Measurements from ENCODE around the gene SLC4A4.

Gene SLC4A4

GRCh38 chr4:71440612-71441011 is 101.8 kb downstream of the SLC4A4 start:
- DNase-seq (ENCODE audit: low read depth) = no peak
- TF ChIP-seq MYC (IDR thresholded peaks at IDR 0.05; ENCODE audit: low read depth, low read length) (no peak), POLR2A (IDR thresholded peaks at IDR 0.05; ENCODE audit: extremely low read depth, insufficient read length) (no peak), MAX (IDR thresholded peaks at IDR 0.05; ENCODE audit: low read depth, low read length) (no peak), CTCF (IDR thresholded peaks at IDR 0.05; ENCODE audit: low read depth, low read length) (no peak)
- no peak overlapping the region for H3K4me3 ChIP-seq (ENCODE audit: low read depth, low read length)

- DNase-seq (ENCODE audit: low read depth) = no peak
- no peak for TF ChIP-seq CTCF (IDR thresholded peaks at IDR 0.05; ENCODE audit: low read depth, low read length)
- TF ChIP-seq MAX (IDR thresholded peaks at IDR 0.05; ENCODE audit: low read depth, low read length) = no peak
- no peak for TF ChIP-seq POLR2A (IDR thresholded peaks at IDR 0.05; ENCODE audit: extremely low read depth, insufficient read length)
- TF ChIP-seq MYC (IDR thresholded peaks at IDR 0.05; ENCODE audit: low read depth, low read length) = no peak
- H3K4me3 ChIP-seq (ENCODE audit: low read depth, low read length) = no peak overlapping the region
Measured at GRCh38 chr4:71441186-71442169, 102.7 kb downstream of the SLC4A4 start.

- no peak overlapping the region for H3K4me3 ChIP-seq (ENCODE audit: low read depth, low read length)
- DNase-seq (ENCODE audit: low read depth) = no peak
- TF ChIP-seq POLR2A (IDR thresholded peaks at IDR 0.05; ENCODE audit: extremely low read depth, insufficient read length) = no peak
- no peak for TF ChIP-seq MAX (IDR thresholded peaks at IDR 0.05; ENCODE audit: low read depth, low read length)
- no peak for TF ChIP-seq MYC (IDR thresholded peaks at IDR 0.05; ENCODE audit: low read depth, low read length)
- no peak for TF ChIP-seq CTCF (IDR thresholded peaks at IDR 0.05; ENCODE audit: low read depth, low read length)
Measured at GRCh38 chr4:71442336-71442735, 103.5 kb downstream of the SLC4A4 start.

GRCh38 chr4:71444395-71444794 is 105.6 kb downstream of the SLC4A4 start:
- H3K4me3 ChIP-seq (ENCODE audit: low read depth, low read length) = no peak overlapping the region
- no peak for TF ChIP-seq MAX (IDR thresholded peaks at IDR 0.05; ENCODE audit: low read depth, low read length)
- no peak for TF ChIP-seq MYC (IDR thresholded peaks at IDR 0.05; ENCODE audit: low read depth, low read length)
- no peak for TF ChIP-seq CTCF (IDR thresholded peaks at IDR 0.05; ENCODE audit: low read depth, low read length)
- no peak for TF ChIP-seq POLR2A (IDR thresholded peaks at IDR 0.05; ENCODE audit: extremely low read depth, insufficient read length)
- DNase-seq (ENCODE audit: low read depth) = no peak

- no peak overlapping the region for H3K4me3 ChIP-seq (ENCODE audit: low read depth, low read length)
- TF ChIP-seq POLR2A (IDR thresholded peaks at IDR 0.05; ENCODE audit: extremely low read depth, insufficient read length) (no peak), CTCF (IDR thresholded peaks at IDR 0.05; ENCODE audit: low read depth, low read length) (no peak), MYC (IDR thresholded peaks at IDR 0.05; ENCODE audit: low read depth, low read length) (no peak), MAX (IDR thresholded peaks at IDR 0.05; ENCODE audit: low read depth, low read length) (no peak)
- no peak for DNase-seq (ENCODE audit: low read depth)
Measured at GRCh38 chr4:71445811-71446210, 107.0 kb downstream of the SLC4A4 start.
